K562 (cell line): ENCODE measurements around the gene NEB. TPM values are rescaled to one million over a fixed set of nuclear protein-coding genes. Genes with fewer than 3 reads are reported as not detected.

Experiments used
- BACH1 ChIP-seq: fragments of 200-800 bp; sonication (Bioruptor generic); IDR thresholded peaks from 2 replicates; pipeline ENCODE4 v1.6.1; 2016; ENCODE audit warnings: missing genetic modification characterization, missing compliant biosample characterization
- GABPB1 ChIP-seq: sonication (generic); formaldehyde crosslinking; IDR thresholded peaks from 2 replicates; pipeline ENCODE4 v1.8.0; 2022; ENCODE audit warnings: mild to moderate bottlenecking, missing genetic modification reagents
- ILK ChIP-seq: fragments of 450-650 bp; IDR thresholded peaks from 2 replicates; pipeline ENCODE4 v1.6.1; 2016; ENCODE audit warnings: missing genetic modification characterization, low read depth, mild to moderate bottlenecking, missing compliant biosample characterization, moderate library complexity, borderline replicate concordance
- MEIS2 ChIP-seq: fragments of 450-650 bp; IDR thresholded peaks from 2 replicates; pipeline ENCODE4 v1.6.1; 2014; ENCODE audit warnings: mild to moderate bottlenecking; ENCODE audit not compliant: partially characterized antibody
- NBN ChIP-seq: fragments of 450-650 bp; IDR thresholded peaks from 2 replicates; pipeline ENCODE4 v1.6.1; 2016; ENCODE audit warnings: low read depth, mild to moderate bottlenecking
- PHTF2 ChIP-seq: fragments of 250-450 bp; sonication (Bioruptor Pico); IDR thresholded peaks from 2 replicates; pipeline ENCODE4 v1.5.0; 2021; ENCODE audit warnings: mild to moderate bottlenecking
- RFX1 ChIP-seq: fragments of 450-650 bp; IDR thresholded peaks from 2 replicates; pipeline ENCODE4 v1.6.1; 2016; ENCODE audit warnings: mild to moderate bottlenecking, moderate library complexity
- SAFB2 ChIP-seq: fragments of 200-400 bp; formaldehyde crosslinking; IDR thresholded peaks from 2 replicates; pipeline ENCODE4 v1.6.1; 2018; ENCODE audit warnings: borderline replicate concordance, low read length, low read depth, moderate library complexity; ENCODE audit not compliant: severe bottlenecking
- SMARCC2 ChIP-seq: fragments of 450-650 bp; IDR thresholded peaks from 2 replicates; pipeline ENCODE4 v1.6.1; 2017; ENCODE audit warnings: antibody characterized with exemption, moderate library complexity, mild to moderate bottlenecking, low read depth
- SRF ChIP-seq, 2 experiments: fragments of 250-450, 450-650 bp in 1 of 2; sonication (Bioruptor Pico) in 1 of 2; sonication (generic) in 1 of 2; formaldehyde crosslinking; IDR thresholded peaks; 2 replicates each; pipeline versions ENCODE4 v1.5.0 to v1.5.1; 2020 to 2022; ENCODE audit warnings: mild to moderate bottlenecking in 1 of 2, missing genetic modification reagents in 1 of 2
- SRSF9 ChIP-seq: fragments of 200-400 bp; formaldehyde crosslinking; IDR thresholded peaks from 2 replicates; pipeline ENCODE4 v1.6.1; 2017; ENCODE audit warnings: low read depth, low read length, borderline replicate concordance
- TBP ChIP-seq: optimal IDR thresholded peaks from 2 replicates; pipeline ENCODE3; 2011; ENCODE audit warnings: low read depth, low read length, improper control_type of control experiment
- ZFP36 ChIP-seq: fragments of 150-350 bp; IDR thresholded peaks from 2 replicates; pipeline ENCODE4 v1.6.1; 2018; ENCODE audit warnings: low read length, low read depth; ENCODE audit not compliant: partially characterized antibody
- ZKSCAN1 ChIP-seq: fragments of 150-350 bp; IDR thresholded peaks from 2 replicates; pipeline ENCODE4 v1.6.1; 2016; ENCODE audit warnings: low read depth, low read length
- ZNF316 ChIP-seq: fragments of 450-650 bp; IDR thresholded peaks from 2 replicates; pipeline ENCODE4 v1.6.1; 2016
- ZNF384 ChIP-seq: IDR thresholded peaks from 2 replicates; pipeline ENCODE4 v1.6.1; 2012; ENCODE audit warnings: low read depth, low read length, improper control_type of control experiment
- ZNF583 ChIP-seq: fragments of 250-450 bp; sonication (Bioruptor Pico); IDR thresholded peaks from 2 replicates; pipeline ENCODE4 v1.4.0; 2020
- ZNF830 ChIP-seq: fragments of 250-450 bp; sonication (Bioruptor Pico); IDR thresholded peaks from 2 replicates; pipeline ENCODE4 v1.5.0; 2021; ENCODE audit warnings: mild to moderate bottlenecking
- polyA plus RNA-seq, 8 experiments: library from polyadenylated mRNA; depleted of rRNA in 4 of 8; stranded (reverse) in 5 of 8; unstranded in 3 of 8; fragments of >200 nt; fragmentation: Nextera tagmentation in 2 of 8; fragmentation: Illumina TruSeq in 1 of 8; extraction: Ambion mirVana in 2 of 8; extraction: Trizol in 1 of 8; gene quantifications; 2 replicates each; pipeline versions ENCODE4 v1.2.1 to v1.2.3, GENCODE V29; 2011 to 2014; ENCODE audit warnings: inconsistent platforms in 1 of 8, missing spikeins in 1 of 8
- total RNA-seq, 7 experiments: library from RNA; depleted of rRNA in 6 of 7; stranded (reverse); fragments of >200 nt in 6 of 7; fragmentation: Illumina TruSeq in 2 of 7; extraction: Trizol in 2 of 7; gene quantifications; 2 replicates each; pipeline versions ENCODE4 v1.2.1 to v1.2.3, GENCODE V29; 2011 to 2021; ENCODE audit warnings: low replicate concordance in 1 of 7
- TF ChIP-seq, protein P1 (sequence below): fragments of 450-650 bp; formaldehyde crosslinking; IDR thresholded peaks from 2 replicates; pipeline ENCODE4 v1.4.0; 2020; ENCODE audit warnings: mild to moderate bottlenecking
- TF ChIP-seq, protein P2 (sequence below): fragments of 450-650 bp; IDR thresholded peaks from 2 replicates; pipeline ENCODE4 v1.6.1; 2017; ENCODE audit warnings: antibody characterized with exemption
- TF ChIP-seq, protein P3 (sequence below), 2 experiments: fragments of 450-650 bp in 1 of 2; sonication (generic) in 1 of 2; formaldehyde crosslinking; conservative IDR thresholded peaks; 2 replicates each; pipeline versions ENCODE4 v1.4.0 to v1.8.1; 2020 to 2022; ENCODE audit warnings: mild to moderate bottlenecking in 1 of 2, missing genetic modification reagents in 1 of 2
- TF ChIP-seq, protein P4 (sequence below): sonication (generic); formaldehyde crosslinking; IDR thresholded peaks from 2 replicates; pipeline ENCODE4 v1.8.0; 2022; ENCODE audit warnings: mild to moderate bottlenecking, missing genetic modification reagents
- TF ChIP-seq, protein P5 (sequence below): fragments of 250-450 bp; sonication (Bioruptor Pico); IDR thresholded peaks from 2 replicates; pipeline ENCODE4 v1.8.0; 2021; ENCODE audit warnings: mild to moderate bottlenecking, moderate library complexity
- TF ChIP-seq, protein P6 (sequence below): fragments of 250-450 bp; sonication (Bioruptor Pico); IDR thresholded peaks from 2 replicates; pipeline ENCODE4 v1.6.1; 2021; ENCODE audit warnings: mild to moderate bottlenecking

The NEB gene
- total and polyA plus RNA-seq, 9 of the 15 experiments (the other 6 are each of a cell fraction or from before 2014, with no cell fraction given): 1.7 to 3.8 (median 2.9) TPM

DNA sequence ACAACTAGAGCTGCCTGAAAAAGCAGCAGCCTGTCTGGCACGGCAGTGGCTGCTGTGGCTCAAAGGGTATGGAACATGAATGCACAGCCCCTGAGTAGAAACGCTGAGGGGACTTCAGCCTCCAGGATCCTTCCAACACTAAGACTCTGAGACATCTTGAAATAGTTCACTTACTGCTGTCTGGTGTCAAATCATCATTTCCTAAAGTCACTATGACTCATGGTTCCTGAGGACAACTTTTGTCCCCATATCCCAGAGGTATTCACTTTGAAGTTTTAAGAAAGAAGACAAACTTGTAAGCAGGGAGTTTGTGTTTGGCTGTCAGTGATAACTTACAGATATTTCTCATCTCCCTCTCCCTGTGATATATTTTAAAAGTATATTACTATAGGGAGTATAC lies 33.3 kb upstream of the NEB start (continued):
- peak; percentile 16; the same call in 1 of the 2 replicates for TF ChIP-seq BACH1
- TF ChIP-seq, protein P1, sequence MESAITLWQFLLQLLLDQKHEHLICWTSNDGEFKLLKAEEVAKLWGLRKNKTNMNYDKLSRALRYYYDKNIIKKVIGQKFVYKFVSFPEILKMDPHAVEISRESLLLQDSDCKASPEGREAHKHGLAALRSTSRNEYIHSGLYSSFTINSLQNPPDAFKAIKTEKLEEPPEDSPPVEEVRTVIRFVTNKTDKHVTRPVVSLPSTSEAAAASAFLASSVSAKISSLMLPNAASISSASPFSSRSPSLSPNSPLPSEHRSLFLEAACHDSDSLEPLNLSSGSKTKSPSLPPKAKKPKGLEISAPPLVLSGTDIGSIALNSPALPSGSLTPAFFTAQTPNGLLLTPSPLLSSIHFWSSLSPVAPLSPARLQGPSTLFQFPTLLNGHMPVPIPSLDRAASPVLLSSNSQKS (CRISPR knock-in tag): no peak
- TF ChIP-seq, protein P2, sequence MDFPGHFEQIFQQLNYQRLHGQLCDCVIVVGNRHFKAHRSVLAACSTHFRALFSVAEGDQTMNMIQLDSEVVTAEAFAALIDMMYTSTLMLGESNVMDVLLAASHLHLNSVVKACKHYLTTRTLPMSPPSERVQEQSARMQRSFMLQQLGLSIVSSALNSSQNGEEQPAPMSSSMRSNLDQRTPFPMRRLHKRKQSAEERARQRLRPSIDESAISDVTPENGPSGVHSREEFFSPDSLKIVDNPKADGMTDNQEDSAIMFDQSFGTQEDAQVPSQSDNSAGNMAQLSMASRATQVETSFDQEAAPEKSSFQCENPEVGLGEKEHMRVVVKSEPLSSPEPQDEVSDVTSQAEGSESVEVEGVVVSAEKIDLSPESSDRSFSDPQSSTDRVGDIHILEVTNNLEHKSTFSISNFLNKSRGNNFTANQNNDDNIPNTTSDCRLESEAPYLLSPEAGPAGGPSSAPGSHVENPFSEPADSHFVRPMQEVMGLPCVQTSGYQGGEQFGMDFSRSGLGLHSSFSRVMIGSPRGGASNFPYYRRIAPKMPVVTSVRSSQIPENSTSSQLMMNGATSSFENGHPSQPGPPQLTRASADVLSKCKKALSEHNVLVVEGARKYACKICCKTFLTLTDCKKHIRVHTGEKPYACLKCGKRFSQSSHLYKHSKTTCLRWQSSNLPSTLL: no peak
- no peak for TF ChIP-seq ZNF830 (CRISPR knock-in tag)
- TF ChIP-seq ZNF384: no peak
- TF ChIP-seq SAFB2: no peak
- TF ChIP-seq, protein P3, sequence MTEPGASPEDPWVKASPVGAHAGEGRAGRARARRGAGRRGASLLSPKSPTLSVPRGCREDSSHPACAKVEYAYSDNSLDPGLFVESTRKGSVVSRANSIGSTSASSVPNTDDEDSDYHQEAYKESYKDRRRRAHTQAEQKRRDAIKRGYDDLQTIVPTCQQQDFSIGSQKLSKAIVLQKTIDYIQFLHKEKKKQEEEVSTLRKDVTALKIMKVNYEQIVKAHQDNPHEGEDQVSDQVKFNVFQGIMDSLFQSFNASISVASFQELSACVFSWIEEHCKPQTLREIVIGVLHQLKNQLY (CRISPR knock-in tag; conservative IDR thresholded peaks at IDR 0.05): no peak
- TF ChIP-seq, protein P4, sequence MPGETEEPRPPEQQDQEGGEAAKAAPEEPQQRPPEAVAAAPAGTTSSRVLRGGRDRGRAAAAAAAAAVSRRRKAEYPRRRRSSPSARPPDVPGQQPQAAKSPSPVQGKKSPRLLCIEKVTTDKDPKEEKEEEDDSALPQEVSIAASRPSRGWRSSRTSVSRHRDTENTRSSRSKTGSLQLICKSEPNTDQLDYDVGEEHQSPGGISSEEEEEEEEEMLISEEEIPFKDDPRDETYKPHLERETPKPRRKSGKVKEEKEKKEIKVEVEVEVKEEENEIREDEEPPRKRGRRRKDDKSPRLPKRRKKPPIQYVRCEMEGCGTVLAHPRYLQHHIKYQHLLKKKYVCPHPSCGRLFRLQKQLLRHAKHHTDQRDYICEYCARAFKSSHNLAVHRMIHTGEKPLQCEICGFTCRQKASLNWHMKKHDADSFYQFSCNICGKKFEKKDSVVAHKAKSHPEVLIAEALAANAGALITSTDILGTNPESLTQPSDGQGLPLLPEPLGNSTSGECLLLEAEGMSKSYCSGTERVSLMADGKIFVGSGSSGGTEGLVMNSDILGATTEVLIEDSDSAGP (CRISPR knock-in tag): no peak
- peak; percentile 79 for TF ChIP-seq ZNF316
- no peak for TF ChIP-seq ZNF583
- TF ChIP-seq, protein P5, sequence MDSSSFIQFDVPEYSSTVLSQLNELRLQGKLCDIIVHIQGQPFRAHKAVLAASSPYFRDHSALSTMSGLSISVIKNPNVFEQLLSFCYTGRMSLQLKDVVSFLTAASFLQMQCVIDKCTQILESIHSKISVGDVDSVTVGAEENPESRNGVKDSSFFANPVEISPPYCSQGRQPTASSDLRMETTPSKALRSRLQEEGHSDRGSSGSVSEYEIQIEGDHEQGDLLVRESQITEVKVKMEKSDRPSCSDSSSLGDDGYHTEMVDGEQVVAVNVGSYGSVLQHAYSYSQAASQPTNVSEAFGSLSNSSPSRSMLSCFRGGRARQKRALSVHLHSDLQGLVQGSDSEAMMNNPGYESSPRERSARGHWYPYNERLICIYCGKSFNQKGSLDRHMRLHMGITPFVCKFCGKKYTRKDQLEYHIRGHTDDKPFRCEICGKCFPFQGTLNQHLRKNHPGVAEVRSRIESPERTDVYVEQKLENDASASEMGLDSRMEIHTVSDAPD (CRISPR knock-in tag): no peak
- no peak for TF ChIP-seq PHTF2 (CRISPR knock-in tag)
- no peak for TF ChIP-seq ILK
- TF ChIP-seq TBP: no peak
- no peak for TF ChIP-seq SRF (CRISPR knock-in tag; IDR thresholded peaks at IDR 0.05)
- TF ChIP-seq ZFP36: no peak
- TF ChIP-seq, protein P6, sequence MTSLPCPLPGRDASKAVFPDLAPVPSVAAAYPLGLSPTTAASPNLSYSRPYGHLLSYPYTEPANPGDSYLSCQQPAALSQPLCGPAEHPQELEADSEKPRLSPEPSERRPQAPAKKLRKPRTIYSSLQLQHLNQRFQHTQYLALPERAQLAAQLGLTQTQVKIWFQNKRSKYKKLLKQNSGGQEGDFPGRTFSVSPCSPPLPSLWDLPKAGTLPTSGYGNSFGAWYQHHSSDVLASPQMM (CRISPR knock-in tag): no peak
- TF ChIP-seq SMARCC2: no peak
- TF ChIP-seq ZKSCAN1: no peak
- TF ChIP-seq RFX1: no peak
- no peak for TF ChIP-seq GABPB1 (CRISPR knock-in tag)
- no peak for TF ChIP-seq SRSF9
- no peak for TF ChIP-seq NBN
- TF ChIP-seq MEIS2: peak; percentile 47
